K562 (cell line): ENCODE measurements around the gene DDR1. TPM values are rescaled to one million over a fixed set of nuclear protein-coding genes. Genes with fewer than 3 reads are reported as not detected.

ENCODE experiments used
- ARHGAP35 ChIP-seq: fragments of 450-650 bp; IDR thresholded peaks from 2 replicates; pipeline ENCODE4 v1.6.1; 2018; ENCODE audit not compliant: partially characterized antibody
- C11orf30 ChIP-seq: fragments of 450-650 bp; IDR thresholded peaks from 2 replicates; pipeline ENCODE4 v1.6.1; 2016; ENCODE audit warnings: low read depth, mild to moderate bottlenecking
- COPS2 ChIP-seq: fragments of 450-650 bp; conservative IDR thresholded peaks from 2 replicates; pipeline ENCODE4 v1.6.1; 2016; ENCODE audit warnings: mild to moderate bottlenecking, moderate library complexity
- CREB3L1 ChIP-seq: fragments of 450-650 bp; IDR thresholded peaks from 2 replicates; pipeline ENCODE4 v1.6.1; 2014; ENCODE audit warnings: low read depth, mild to moderate bottlenecking, moderate library complexity, borderline replicate concordance
- CTBP1 ChIP-seq: fragments of 450-650 bp; IDR thresholded peaks from 2 replicates; pipeline ENCODE4 v1.6.1; 2016; ENCODE audit warnings: borderline replicate concordance
- CXXC5 ChIP-seq: fragments of 250-450 bp; sonication (Bioruptor Pico); IDR thresholded peaks from 2 replicates; pipeline ENCODE4 v1.8.0; 2022; ENCODE audit warnings: inconsistent platforms, mild to moderate bottlenecking, moderate library complexity
- DACH1 ChIP-seq: fragments of 450-650 bp; IDR thresholded peaks from 2 replicates; pipeline ENCODE4 v1.6.1; 2018; ENCODE audit not compliant: partially characterized antibody
- ELF4 ChIP-seq: fragments of 450-650 bp; formaldehyde crosslinking; IDR thresholded peaks from 2 replicates; pipeline ENCODE4 v1.4.0; 2022; ENCODE audit warnings: missing genetic modification characterization
- FIP1L1 ChIP-seq: fragments of 200-400 bp; formaldehyde crosslinking; IDR thresholded peaks from 2 replicates; pipeline ENCODE4 v1.6.1; 2018; ENCODE audit warnings: mild to moderate bottlenecking, low read depth, low read length; ENCODE audit not compliant: poor library complexity, severe bottlenecking
- FOXK2 ChIP-seq, 2 experiments: fragments of 450-650 bp; IDR thresholded peaks in 1 of 2; conservative IDR thresholded peaks in 1 of 2; 2 replicates each; pipeline ENCODE4 v1.6.1; 2016; ENCODE audit warnings: low read depth in 2 of 2, mild to moderate bottlenecking in 1 of 2
- GABPB1 ChIP-seq: sonication (generic); formaldehyde crosslinking; IDR thresholded peaks from 2 replicates; pipeline ENCODE4 v1.8.0; 2022; ENCODE audit warnings: mild to moderate bottlenecking, missing genetic modification reagents
- KDM5B ChIP-seq: fragments of 200-600 bp; sonication (generic); IDR thresholded peaks from 2 replicates; pipeline ENCODE4 v1.6.1; 2012; ENCODE audit warnings: low read depth, mild to moderate bottlenecking, moderate library complexity, low read length, control low read depth, inconsistent platforms; ENCODE audit not compliant: insufficient replicate concordance
- MAFG ChIP-seq: fragments of 450-650 bp; conservative IDR thresholded peaks from 2 replicates; pipeline ENCODE4 v1.6.1; 2016; ENCODE audit warnings: missing genetic modification characterization, missing compliant biosample characterization
- PHF8 ChIP-seq: fragments of 200-600 bp; sonication (generic); IDR thresholded peaks from 2 replicates; pipeline ENCODE4 v1.6.1; 2012; ENCODE audit warnings: mixed run types, mild to moderate bottlenecking, inconsistent platforms, low read length, moderate library complexity, borderline replicate concordance
- PYGO2 ChIP-seq: fragments of 450-650 bp; IDR thresholded peaks from 2 replicates; pipeline ENCODE4 v1.6.1; 2016; ENCODE audit warnings: mild to moderate bottlenecking, missing genetic modification characterization, moderate library complexity, missing compliant biosample characterization
- RFX7 ChIP-seq: fragments of 250-450 bp; sonication (Bioruptor Pico); IDR thresholded peaks from 2 replicates; pipeline ENCODE4 v1.5.1; 2021; ENCODE audit warnings: mild to moderate bottlenecking
- SMAD4 ChIP-seq: fragments of 250-450 bp; sonication (Bioruptor Pico); conservative IDR thresholded peaks from 2 replicates; pipeline ENCODE4 v1.8.0; 2021; ENCODE audit warnings: inconsistent platforms, mild to moderate bottlenecking, moderate library complexity
- SMARCE1 ChIP-seq: fragments of 450-650 bp; IDR thresholded peaks from 2 replicates; pipeline ENCODE4 v1.7.1; 2016; ENCODE audit warnings: mild to moderate bottlenecking
- STAT5A ChIP-seq: IDR thresholded peaks from 2 replicates; pipeline ENCODE4 v1.6.1; 2012; ENCODE audit warnings: low read length, inconsistent platforms, borderline replicate concordance
- TAF7 ChIP-seq: fragments of 450-650 bp; IDR thresholded peaks from 2 replicates; pipeline ENCODE4 v1.6.1; 2016; ENCODE audit warnings: missing genetic modification characterization, missing compliant biosample characterization
- TRIM24 ChIP-seq, 2 experiments: fragments of 450-650 bp; IDR thresholded peaks; 2 replicates each; pipeline ENCODE4 v1.6.1; 2016
- ZNF143 ChIP-seq: sonication (generic); formaldehyde crosslinking; IDR thresholded peaks from 2 replicates; pipeline ENCODE4 v1.9.0; 2022; ENCODE audit warnings: mild to moderate bottlenecking, missing genetic modification reagents
- polyA plus RNA-seq, 8 experiments: library from polyadenylated mRNA; depleted of rRNA in 4 of 8; stranded (reverse) in 5 of 8; unstranded in 3 of 8; fragments of >200 nt; fragmentation: Nextera tagmentation in 2 of 8; fragmentation: Illumina TruSeq in 1 of 8; extraction: Ambion mirVana in 2 of 8; extraction: Trizol in 1 of 8; gene quantifications; 2 replicates each; pipeline versions ENCODE4 v1.2.1 to v1.2.3, GENCODE V29; 2011 to 2014; ENCODE audit warnings: inconsistent platforms in 1 of 8, missing spikeins in 1 of 8
- total RNA-seq, 7 experiments: library from RNA; depleted of rRNA in 6 of 7; stranded (reverse); fragments of >200 nt in 6 of 7; fragmentation: Illumina TruSeq in 2 of 7; extraction: Trizol in 2 of 7; gene quantifications; 2 replicates each; pipeline versions ENCODE4 v1.2.1 to v1.2.3, GENCODE V29; 2011 to 2021; ENCODE audit warnings: low replicate concordance in 1 of 7
- TF ChIP-seq, protein P1 (sequence below): fragments of 450-650 bp; IDR thresholded peaks from 2 replicates; pipeline ENCODE4 v1.6.1; 2016; ENCODE audit warnings: mild to moderate bottlenecking
- TF ChIP-seq, protein P2 (sequence below): sonication (generic); formaldehyde crosslinking; IDR thresholded peaks from 2 replicates; pipeline ENCODE4 v1.8.0; 2022; ENCODE audit warnings: mild to moderate bottlenecking, missing genetic modification reagents, borderline replicate concordance

DDR1 gene
- total and polyA plus RNA-seq, 9 of the 15 experiments (the other 6 are each of a cell fraction or from before 2014, with no cell fraction given): 1.4 to 44.6 (median 12.2) TPM

DNA sequence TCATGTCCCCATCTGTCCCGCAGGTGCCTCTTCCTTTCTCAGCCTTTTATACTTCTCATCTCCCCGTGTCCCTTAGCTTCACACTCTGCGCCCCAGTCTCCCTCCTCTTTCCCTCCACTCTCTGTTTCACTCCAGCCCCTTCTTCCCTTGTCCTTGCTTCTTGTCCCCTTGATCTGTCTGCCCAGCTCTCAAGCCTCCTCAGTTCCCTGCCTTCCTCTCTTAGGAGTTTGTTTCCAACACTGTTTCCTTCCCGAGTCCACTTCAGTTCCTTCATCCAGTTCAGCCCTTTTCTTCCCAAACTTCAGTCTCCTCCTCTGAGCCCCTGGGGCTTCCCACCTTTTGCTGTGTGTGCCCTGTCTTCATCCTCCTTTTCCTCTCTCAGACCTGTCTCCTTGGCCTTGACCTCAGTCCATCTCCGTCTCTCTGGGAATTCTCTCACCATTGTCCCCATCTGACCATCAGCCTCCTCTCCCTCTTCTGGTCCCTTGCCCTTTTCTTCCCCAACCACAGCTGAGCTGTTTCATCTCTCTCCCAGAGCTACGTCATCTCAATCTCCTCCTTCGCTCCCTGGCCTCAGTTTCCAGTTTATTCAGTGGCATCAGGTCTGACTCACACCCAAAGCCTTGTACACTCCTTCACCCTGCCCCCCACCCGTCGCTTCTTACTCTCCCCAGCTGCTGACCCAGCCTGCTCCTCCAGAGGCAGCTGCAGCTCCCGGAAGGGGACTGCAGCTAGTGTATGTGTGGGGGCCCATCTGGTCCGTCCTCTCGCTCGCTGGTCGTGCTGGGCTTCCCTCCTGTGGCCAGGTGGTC lies 2.7 kb upstream of the DDR1 start (continued):
- no peak for TF ChIP-seq TAF7
- TF ChIP-seq DACH1: no peak
- no peak for TF ChIP-seq GABPB1 (CRISPR knock-in tag)
- TF ChIP-seq MAFG (tag): no peak
- TF ChIP-seq FOXK2 (conservative IDR thresholded peaks at IDR 0.05 in 1 of 2, IDR thresholded peaks at IDR 0.05 in 1 of 2; ENCODE audit: low read depth in 2 of 2): no peak
- TF ChIP-seq TRIM24 (IDR thresholded peaks at IDR 0.05): 0 out of 4 replicates have a peak, but pooled peaks of 1 of the 2 experiments have one; percentile 8
- no peak for TF ChIP-seq ZNF143 (CRISPR knock-in tag)
- no peak for TF ChIP-seq FIP1L1
- TF ChIP-seq, protein P1, sequence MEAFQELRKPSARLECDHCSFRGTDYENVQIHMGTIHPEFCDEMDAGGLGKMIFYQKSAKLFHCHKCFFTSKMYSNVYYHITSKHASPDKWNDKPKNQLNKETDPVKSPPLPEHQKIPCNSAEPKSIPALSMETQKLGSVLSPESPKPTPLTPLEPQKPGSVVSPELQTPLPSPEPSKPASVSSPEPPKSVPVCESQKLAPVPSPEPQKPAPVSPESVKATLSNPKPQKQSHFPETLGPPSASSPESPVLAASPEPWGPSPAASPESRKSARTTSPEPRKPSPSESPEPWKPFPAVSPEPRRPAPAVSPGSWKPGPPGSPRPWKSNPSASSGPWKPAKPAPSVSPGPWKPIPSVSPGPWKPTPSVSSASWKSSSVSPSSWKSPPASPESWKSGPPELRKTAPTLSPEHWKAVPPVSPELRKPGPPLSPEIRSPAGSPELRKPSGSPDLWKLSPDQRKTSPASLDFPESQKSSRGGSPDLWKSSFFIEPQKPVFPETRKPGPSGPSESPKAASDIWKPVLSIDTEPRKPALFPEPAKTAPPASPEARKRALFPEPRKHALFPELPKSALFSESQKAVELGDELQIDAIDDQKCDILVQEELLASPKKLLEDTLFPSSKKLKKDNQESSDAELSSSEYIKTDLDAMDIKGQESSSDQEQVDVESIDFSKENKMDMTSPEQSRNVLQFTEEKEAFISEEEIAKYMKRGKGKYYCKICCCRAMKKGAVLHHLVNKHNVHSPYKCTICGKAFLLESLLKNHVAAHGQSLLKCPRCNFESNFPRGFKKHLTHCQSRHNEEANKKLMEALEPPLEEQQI: no peak
- TF ChIP-seq CXXC5 (CRISPR knock-in tag): no peak
- TF ChIP-seq PYGO2 (tag): no peak
- TF ChIP-seq COPS2: no peak
- TF ChIP-seq KDM5B: no peak
- 0 out of 2 replicates have a peak, but pooled peaks have one; percentile 9 for TF ChIP-seq SMARCE1
- TF ChIP-seq SMAD4 (CRISPR knock-in tag): no peak
- no peak for TF ChIP-seq C11orf30
- TF ChIP-seq ELF4 (CRISPR knock-in tag): peak; percentile 65; the same call in 1 of the 2 replicates
- TF ChIP-seq PHF8: no peak
- TF ChIP-seq CREB3L1: no peak
- no peak for TF ChIP-seq CTBP1
- TF ChIP-seq RFX7 (CRISPR knock-in tag): no peak
- TF ChIP-seq ARHGAP35: no peak
- TF ChIP-seq STAT5A: no peak
- TF ChIP-seq, protein P2, sequence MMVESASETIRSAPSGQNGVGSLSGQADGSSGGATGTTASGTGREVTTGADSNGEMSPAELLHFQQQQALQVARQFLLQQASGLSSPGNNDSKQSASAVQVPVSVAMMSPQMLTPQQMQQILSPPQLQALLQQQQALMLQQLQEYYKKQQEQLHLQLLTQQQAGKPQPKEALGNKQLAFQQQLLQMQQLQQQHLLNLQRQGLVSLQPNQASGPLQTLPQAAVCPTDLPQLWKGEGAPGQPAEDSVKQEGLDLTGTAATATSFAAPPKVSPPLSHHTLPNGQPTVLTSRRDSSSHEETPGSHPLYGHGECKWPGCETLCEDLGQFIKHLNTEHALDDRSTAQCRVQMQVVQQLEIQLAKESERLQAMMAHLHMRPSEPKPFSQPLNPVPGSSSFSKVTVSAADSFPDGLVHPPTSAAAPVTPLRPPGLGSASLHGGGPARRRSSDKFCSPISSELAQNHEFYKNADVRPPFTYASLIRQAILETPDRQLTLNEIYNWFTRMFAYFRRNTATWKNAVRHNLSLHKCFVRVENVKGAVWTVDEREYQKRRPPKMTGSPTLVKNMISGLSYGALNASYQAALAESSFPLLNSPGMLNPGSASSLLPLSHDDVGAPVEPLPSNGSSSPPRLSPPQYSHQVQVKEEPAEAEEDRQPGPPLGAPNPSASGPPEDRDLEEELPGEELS (CRISPR knock-in tag): no peak
